PC-9 (cell line): Measurements from ENCODE around the gene LHX4. TPM values are rescaled to one million over a fixed set of nuclear protein-coding genes. Genes with fewer than 3 reads are reported as not detected.

Experiments used
- BruUV-seq: library from RNA; stranded (reverse); fragments of 400-500 nt; replicated peaks from 2 replicates; lab custom pipeline; 2021; lab: Mats Ljungman, UMichigan
- CTCF ChIA-PET: fragments of 300-600 bp; sonication (Branson Sonifier 250); formaldehyde crosslinking; loops from one replicate; lab custom pipeline; 2022; ENCODE audit warnings: antibody characterized with exemption; lab: Charles Lee
- POLR2A ChIA-PET: fragments of 300-600 bp; sonication (Branson Sonifier 250); formaldehyde crosslinking; loops from one replicate; lab custom pipeline; 2022; ENCODE audit warnings: antibody characterized with exemption; ENCODE audit not compliant: unreplicated experiment; lab: Charles Lee
- DNase-seq, 2 experiments: peaks; one replicate each; pipeline versions ENCODE4 v3.0.0 to v3.0.0-alpha.2; 2015 to 2022; ENCODE audit warnings: mixed read lengths in 1 of 2
- H2AFZ ChIP-seq: fragments of 200-600 bp; sonication (generic); 2 replicates; pipeline ENCODE4 v1.8.1; 2017; ENCODE audit warnings: antibody characterized with exemption
- H3F3A ChIP-seq: fragments of 200-600 bp; sonication (generic); 2 replicates; pipeline ENCODE4 v1.8.1; 2017; ENCODE audit warnings: antibody characterized with exemption, mild to moderate bottlenecking, low read depth; ENCODE audit not compliant: insufficient read depth
- H3K27ac ChIP-seq: fragments of 200-600 bp; sonication (generic); 2 replicates; pipeline ENCODE4 v1.6.1; 2016; ENCODE audit warnings: mixed run types
- H3K27me3 ChIP-seq: fragments of 200-600 bp; sonication (generic); 2 replicates; pipeline ENCODE4 v1.6.1; 2016; ENCODE audit warnings: low read depth, mixed run types; ENCODE audit not compliant: insufficient read depth
- H3K36me3 ChIP-seq: fragments of 200-600 bp; sonication (generic); 2 replicates; pipeline ENCODE4 v1.6.1; 2016; ENCODE audit warnings: low read depth, mixed run types
- H3K4me1 ChIP-seq: fragments of 200-600 bp; sonication (generic); replicated peaks from 2 replicates; pipeline ENCODE4 v1.6.1; 2016; ENCODE audit warnings: mixed run types; ENCODE audit not compliant: insufficient read depth
- H3K4me2 ChIP-seq: fragments of 200-600 bp; sonication (generic); 2 replicates; pipeline ENCODE4 v1.6.1; 2017; ENCODE audit warnings: mixed run types
- H3K4me3 ChIP-seq: fragments of 200-600 bp; sonication (generic); 2 replicates; pipeline ENCODE4 v1.6.1; 2016; ENCODE audit warnings: mixed run types
- H3K79me2 ChIP-seq: fragments of 200-600 bp; sonication (generic); 2 replicates; pipeline ENCODE4 v1.6.1; 2017; ENCODE audit warnings: low read depth, mixed run types
- H3K9me2 ChIP-seq: fragments of 200-600 bp; sonication (generic); 2 replicates; pipeline ENCODE4 v1.8.1; 2017; ENCODE audit warnings: mild to moderate bottlenecking; ENCODE audit not compliant: insufficient read depth
- H3K9me3 ChIP-seq: fragments of 200-600 bp; sonication (generic); 2 replicates; pipeline ENCODE4 v1.8.1; 2016; ENCODE audit warnings: low read depth; ENCODE audit not compliant: insufficient read depth
- H4K20me1 ChIP-seq: fragments of 200-600 bp; sonication (generic); 2 replicates; pipeline ENCODE4 v1.8.1; 2017; ENCODE audit not compliant: insufficient read depth
- CTCF ChIP-seq: fragments of 200-600 bp; sonication (generic); conservative IDR thresholded peaks from 2 replicates; pipeline ENCODE4 v1.6.1; 2017; ENCODE audit warnings: mixed run types, antibody characterized with exemption, mild to moderate bottlenecking, moderate library complexity
- EZH2 ChIP-seq: fragments of 200-600 bp; sonication (generic); IDR thresholded peaks from 2 replicates; pipeline ENCODE4 v1.8.0; 2017; ENCODE audit warnings: antibody characterized with exemption, low read depth
- intact Hi-C: fragments of 100-400 bp; cut with micrococcal nuclease; formaldehyde crosslinking; loops from one replicate; pipeline ENCODE4 v1.10.0; 2022; ENCODE audit not compliant: unreplicated experiment
- total RNA-seq: library from RNA; stranded (reverse); gene quantifications from 2 replicates; pipeline ENCODE4 v1.2.3, GENCODE V29; 2021

Gene LHX4
- total RNA-seq, 1 experiment from 2014 or later = 0.28 TPM

GRCh38 chr1:180278194-180278515 is 48.1 kb downstream of the LHX4 start:
- Histone ChIP-seq H2AFZ (no peak overlapping the region), H3K9me2 (no peaks in the 10 kb centered on the region), H3K4me3 (no peak overlapping the region), H3K4me1 (no peaks in the 10 kb centered on the region), H3K27ac (no peak overlapping the region), H4K20me1 (no peaks in the 10 kb centered on the region), H3K79me2 (no peaks in the 10 kb centered on the region), H3K4me2 (no peak overlapping the region), H3K36me3 (no peaks in the 10 kb centered on the region), H3K9me3 (no peaks in the 10 kb centered on the region), H3K27me3 (no peaks in the 10 kb centered on the region), H3F3A (no peaks in the 10 kb centered on the region)
- no TSS peak for BruUV-seq
- CTCF ChIA-PET = no interaction called here
- intact Hi-C loops = no loop called here
- DNase-seq = no peak
- TF ChIP-seq EZH2 (no peak), CTCF (no peak)
- POLR2A ChIA-PET = no interaction called here

GRCh38 chr1:180278596-180279395 is 48.7 kb downstream of the LHX4 start:
- H2AFZ ChIP-seq = no peak overlapping the region
- no peaks in the 10 kb centered on the region for H3K79me2 ChIP-seq
- ChIA-PET POLR2A (no interaction called here), CTCF (no interaction called here)
- intact Hi-C loops = no loop called here
- H3K4me2 ChIP-seq = no peak overlapping the region
- no peaks in the 10 kb centered on the region for H3K9me2 ChIP-seq
- no peak overlapping the region for H3K4me3 ChIP-seq
- H3K4me1 ChIP-seq = no peaks in the 10 kb centered on the region
- no peak for DNase-seq
- H4K20me1 ChIP-seq = no peaks in the 10 kb centered on the region
- no TSS peak for BruUV-seq
- TF ChIP-seq EZH2 (no peak), CTCF (no peak)
- no peak overlapping the region for H3K27ac ChIP-seq
- H3K9me3 ChIP-seq = no peaks in the 10 kb centered on the region
- no peaks in the 10 kb centered on the region for H3K27me3 ChIP-seq
- H3K36me3 ChIP-seq = no peaks in the 10 kb centered on the region
- no peaks in the 10 kb centered on the region for H3F3A ChIP-seq

GRCh38 chr1:180279651-180280050 is 49.6 kb downstream of the LHX4 start:
- no TSS peak for BruUV-seq
- CTCF ChIA-PET = no interaction called here

More at GRCh38 chr1:180279651-180280050, 49.6 kb downstream of the LHX4 start:
- no peak overlapping the region for H3K4me2 ChIP-seq
- no peaks in the 10 kb centered on the region for H3K36me3 ChIP-seq
- H3K27me3 ChIP-seq = no peaks in the 10 kb centered on the region
- H3K9me2 ChIP-seq = no peaks in the 10 kb centered on the region
- DNase-seq = no peak
- no peaks in the 10 kb centered on the region for H3F3A ChIP-seq
- no peaks in the 10 kb centered on the region for H3K9me3 ChIP-seq
- H3K27ac ChIP-seq = no peak overlapping the region
- intact Hi-C loops = no loop called here
- no peaks in the 10 kb centered on the region for H3K4me1 ChIP-seq
- H3K79me2 ChIP-seq = no peaks in the 10 kb centered on the region
- H2AFZ ChIP-seq = no peak overlapping the region
- TF ChIP-seq EZH2 = no peak
- TF ChIP-seq CTCF = no peak
- POLR2A ChIA-PET = interaction anchor here (0.7 kb wide), 1 partner anchor 150 kb away, joined by 5 read pairs; no protein-coding TSS in a partner anchor
- H4K20me1 ChIP-seq = no peaks in the 10 kb centered on the region
- H3K4me3 ChIP-seq = no peak overlapping the region
